Esophagus muscularis mucosa (tissue), 3 donors: Measurements from ENCODE around the gene DOCK8.

Experiments
- CTCF ChIP-seq, 3 experiments: fragments of 200-600 bp in 2 of 3; fragments of 450-650 bp in 1 of 3; sonication (generic) in 2 of 3; IDR thresholded peaks; one replicate each; pipeline ENCODE4 v1.5.1; 2017 to 2019; ENCODE audit warnings: antibody characterized with exemption in 3 of 3, mild to moderate bottlenecking in 2 of 3, moderate library complexity in 1 of 3
- POLR2A ChIP-seq: fragments of 450-650 bp; IDR thresholded peaks from one replicate; pipeline ENCODE4 v1.6.1; 2017; ENCODE audit warnings: antibody characterized with exemption, moderate library complexity, mild to moderate bottlenecking, low read depth
- POLR2AphosphoS5 ChIP-seq, 2 donors: sonication (generic); formaldehyde crosslinking; IDR thresholded peaks; one replicate each; pipeline ENCODE4 v1.6.1; 2017; ENCODE audit warnings: antibody characterized with exemption in 2 of 2

- TF ChIP-seq CTCF (IDR thresholded peaks at IDR 0.05) (no peak), POLR2A (no peak), POLR2AphosphoS5 (IDR thresholded peaks at IDR 0.05) (no peak)
Measured at GRCh38 chr9:219670-220365, 5.2 kb downstream of the DOCK8 start.
